Activated T-cell treated with anti-CD3 and anti-CD28 coated beads for 24 hours (primary cell): Measurements from ENCODE around the gene HAND1.

Source experiments
- DNase-seq: peaks from one replicate; pipeline ENCODE4 v3.0.0-alpha.2; 2020; ENCODE audit warnings: low read depth

The HAND1 gene

DNA sequence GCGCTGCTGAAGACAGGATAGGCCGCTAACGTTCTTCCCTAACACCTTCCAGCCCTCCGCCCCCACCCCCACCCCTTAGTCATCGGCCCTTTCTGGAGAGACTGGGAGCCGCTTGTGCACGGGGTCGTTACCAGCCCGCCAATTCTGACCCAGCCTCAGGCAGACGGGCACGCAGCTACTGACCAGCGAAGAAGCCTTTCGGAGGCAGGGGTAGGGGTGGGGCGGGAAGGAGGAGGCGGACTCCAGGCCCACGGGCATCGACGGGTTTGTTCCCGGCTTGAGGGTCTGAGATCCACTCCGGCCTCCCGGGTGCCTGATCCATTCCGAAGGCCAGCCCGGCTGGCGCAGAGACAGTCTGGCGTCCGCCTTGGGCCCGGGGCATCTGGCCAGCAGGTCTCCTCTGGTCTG lies 729 bp upstream of the HAND1 start:
- DNase-seq = no peak

- no peak for DNase-seq
Observed at GRCh38 chr5:154477382-154478223, 424 bp downstream of the HAND1 start.

GRCh38 chr5:154476354-154477205 lies 1.4 kb downstream of the HAND1 start:
- no peak for DNase-seq

DNA sequence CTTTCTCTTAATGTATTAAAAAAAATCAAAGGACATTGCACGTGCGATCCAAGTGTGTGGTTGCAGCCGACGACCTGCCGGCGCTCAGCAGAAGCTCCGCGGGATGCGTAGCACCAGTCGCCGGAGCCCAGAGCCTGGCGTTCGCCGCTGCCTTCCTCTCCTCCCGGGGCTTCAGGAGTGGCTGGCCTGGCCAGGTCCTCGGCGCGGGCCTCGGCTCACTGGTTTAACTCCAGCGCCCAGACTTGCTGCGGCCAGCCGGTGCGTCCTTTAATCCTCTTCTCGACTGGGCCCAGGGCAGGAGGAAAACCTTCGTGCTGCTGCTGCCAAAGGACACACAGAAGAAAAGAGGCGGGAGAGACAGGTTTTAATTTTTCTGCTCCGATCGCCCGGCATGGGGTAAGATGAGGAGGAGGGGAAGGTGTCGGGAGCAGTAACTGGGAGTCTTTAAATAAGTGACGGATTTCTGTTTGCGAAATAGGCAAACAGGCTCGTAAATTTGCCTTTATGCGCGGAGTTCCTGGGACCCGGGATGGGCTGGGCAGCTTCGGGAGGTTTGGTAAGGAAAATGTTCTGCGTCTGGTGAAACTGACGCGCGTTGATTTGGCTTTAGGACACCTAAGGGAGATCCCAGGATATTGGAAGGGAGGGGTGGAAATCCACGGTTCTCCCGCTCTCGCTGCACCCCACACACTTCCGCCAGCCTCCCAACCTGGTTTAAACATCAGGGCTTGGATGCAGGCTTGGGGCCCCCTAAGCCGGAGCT lies 2.3 kb downstream of the HAND1 start:
- no peak for DNase-seq

- no peak for DNase-seq
Observed at GRCh38 chr5:154474396-154475334, 3.4 kb downstream of the HAND1 start.

GRCh38 chr5:154473581-154474283 lies 4.3 kb downstream of the HAND1 start:
- no peak for DNase-seq

- no peak for DNase-seq
Observed at GRCh38 chr5:154472871-154473580, 5.0 kb downstream of the HAND1 start.

DNA sequence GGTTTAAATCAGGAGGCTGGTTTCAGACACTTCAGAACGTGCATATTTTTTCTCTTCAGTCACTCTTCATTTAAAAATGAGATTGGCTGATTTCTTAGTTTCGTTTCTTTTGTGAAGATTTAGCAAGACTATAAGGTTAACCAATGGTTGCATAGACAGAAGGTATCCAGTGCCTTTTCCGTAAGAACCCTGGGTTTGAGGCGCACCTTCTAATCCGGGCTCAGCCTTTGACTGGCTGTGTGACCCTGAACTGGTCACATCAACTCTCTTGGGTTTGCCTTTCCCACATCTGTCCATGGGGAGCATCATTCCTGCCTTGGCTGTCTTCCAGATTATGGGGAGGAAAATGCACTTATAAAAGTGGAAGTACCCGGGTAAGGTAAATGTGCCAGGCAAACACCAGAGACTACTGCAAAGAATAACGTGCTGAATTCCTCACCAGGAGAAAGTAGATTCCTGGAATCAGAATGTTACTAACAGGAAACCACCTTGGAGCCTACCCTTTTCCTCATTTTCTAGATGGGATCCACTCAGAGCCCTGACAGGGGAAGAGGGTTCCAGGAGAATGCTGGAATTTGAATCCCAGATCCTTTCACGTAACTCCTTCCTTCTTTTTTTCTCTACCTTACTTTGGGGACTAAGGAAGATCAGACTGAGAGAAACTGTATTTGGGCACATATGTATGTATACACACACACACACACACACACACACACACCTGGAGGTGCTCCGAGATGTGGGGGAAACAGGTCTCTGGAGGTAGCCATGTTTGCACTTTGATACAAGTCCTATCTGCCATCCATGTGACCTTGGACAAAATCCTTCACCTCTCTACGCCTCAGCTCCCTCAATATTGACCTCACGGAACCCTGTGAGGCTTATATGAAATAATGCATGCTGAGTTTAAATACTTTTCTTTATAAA lies 6.8 kb downstream of the HAND1 start:
- DNase-seq = no peak

- no peak for DNase-seq
Observed at GRCh38 chr5:154470137-154470536, 7.9 kb downstream of the HAND1 start.

GRCh38 chr5:154467655-154468354 lies 10.2 kb downstream of the HAND1 start:
- DNase-seq = peak; percentile 73

DNA sequence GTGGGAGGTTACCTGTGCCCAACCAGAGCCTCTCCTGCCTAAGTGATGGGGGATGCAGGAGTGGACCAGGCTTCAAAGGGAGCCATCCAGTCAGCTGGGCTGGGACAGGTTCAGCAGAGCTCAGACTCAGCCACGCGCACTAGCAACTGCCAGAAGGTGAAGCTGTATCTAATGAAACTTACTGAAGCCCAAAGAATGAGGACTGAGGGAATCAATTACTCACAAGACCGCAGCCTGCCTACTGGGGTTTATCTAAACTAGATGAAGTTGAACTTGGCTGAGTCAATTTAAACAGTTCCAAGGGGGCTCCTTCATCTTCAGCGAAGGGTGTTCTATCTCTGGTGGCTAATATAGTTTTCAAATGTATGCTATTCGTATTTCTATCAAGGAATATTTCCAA lies 11.4 kb downstream of the HAND1 start:
- no peak for DNase-seq

GRCh38 chr5:154466147-154466546 lies 11.9 kb downstream of the HAND1 start:
- no peak for DNase-seq

- DNase-seq = no peak
Observed at GRCh38 chr5:154465169-154465568, 12.9 kb downstream of the HAND1 start.

- DNase-seq = no peak
Observed at GRCh38 chr5:154464438-154464837, 13.6 kb downstream of the HAND1 start.

DNA sequence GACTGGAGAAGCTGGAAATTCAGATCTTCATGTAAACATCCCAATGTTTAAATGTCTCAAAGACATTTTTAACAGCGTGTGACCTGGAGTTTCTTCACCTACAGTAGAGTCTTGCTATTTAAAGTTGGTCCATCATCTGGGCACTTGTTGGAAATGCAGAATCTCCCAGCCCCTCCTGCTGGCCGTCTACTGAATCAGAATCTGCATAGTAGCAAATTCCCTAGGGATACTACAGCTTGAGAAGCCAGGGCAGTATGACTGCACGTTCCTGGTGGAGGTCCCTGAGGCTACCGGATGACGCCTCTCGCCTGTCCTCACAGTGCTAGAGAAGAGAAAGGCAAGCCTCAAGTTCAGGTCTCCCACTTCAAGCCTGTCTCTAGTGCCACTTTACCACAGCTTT lies 16.5 kb downstream of the HAND1 start:
- no peak for DNase-seq

DNA sequence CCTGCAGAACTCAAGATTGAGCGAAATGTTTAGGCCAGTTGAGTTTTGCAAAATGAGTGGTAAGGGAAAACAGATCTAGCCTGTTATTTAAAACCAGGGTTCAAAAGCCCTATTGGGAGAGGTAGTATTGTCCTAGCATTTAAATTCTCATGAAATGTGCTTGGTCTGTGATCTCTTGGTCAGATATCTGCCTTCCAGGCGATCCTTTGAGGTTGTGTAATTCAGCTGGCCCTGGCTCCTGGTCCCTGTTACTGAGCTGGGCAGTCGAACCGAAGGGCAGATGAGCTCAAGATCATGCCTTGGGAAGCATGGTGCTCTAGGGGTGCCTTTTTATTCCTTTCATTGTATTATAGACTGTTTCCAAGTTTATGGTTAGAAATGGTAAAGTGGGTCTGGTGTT lies 17.9 kb downstream of the HAND1 start:
- DNase-seq = no peak

DNA sequence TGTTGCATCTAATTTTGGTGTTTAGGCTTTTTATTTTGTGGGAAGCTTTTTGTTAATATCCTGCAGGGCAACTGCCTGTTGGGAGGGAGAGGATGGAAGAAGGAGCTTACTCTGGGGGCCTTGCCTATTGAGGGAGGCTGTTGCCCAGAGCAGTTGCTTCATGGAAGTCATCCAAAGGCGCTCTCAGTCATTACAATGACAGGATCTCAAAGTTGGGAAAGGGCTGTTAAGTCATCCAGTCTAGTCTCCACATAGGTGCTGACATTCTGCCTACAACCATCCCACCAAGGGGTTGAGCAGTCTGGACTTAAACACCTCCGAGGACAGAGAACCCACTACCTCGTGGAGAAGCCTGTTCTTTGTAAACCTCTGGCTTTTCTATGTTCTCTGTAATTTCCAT lies 19.0 kb downstream of the HAND1 start:
- DNase-seq = no peak

- DNase-seq = no peak
Observed at GRCh38 chr5:154456540-154456939, 21.5 kb downstream of the HAND1 start.
